Spleen (tissue), 7 donors: Measurements from ENCODE around the gene KREMEN1.

Source experiments
- POLR2A ChIP-seq, 3 donors: fragments of 450-650 bp; IDR thresholded peaks; one replicate each; pipeline ENCODE4 v1.5.1; 2017; ENCODE audit warnings: antibody characterized with exemption in 3 of 3, mild to moderate bottlenecking in 1 of 3
- TF ChIP-seq, protein P1 (sequence below), 11 experiments: fragments of 200-600 bp in 7 of 11; fragments of 450-650 bp in 4 of 11; sonication (generic) in 4 of 11; IDR thresholded peaks in 8 of 11; conservative IDR thresholded peaks in 3 of 11; 1 replicate in 7 of 11; 2 replicates in 4 of 11; pipeline versions ENCODE4 v1.4.0 to v1.8.0; 2016 to 2021; ENCODE audit warnings: antibody characterized with exemption in 11 of 11, inconsistent platforms in 4 of 11, mild to moderate bottlenecking in 1 of 11
- donor health status: DM: no; HTN: no; CAD: no; lungs with moderate emphysema.
- donor health status: DM: no; HTN: no; CAD: no.
- donor health status: DM: no; HTN: no; CAD: no.

DNA sequence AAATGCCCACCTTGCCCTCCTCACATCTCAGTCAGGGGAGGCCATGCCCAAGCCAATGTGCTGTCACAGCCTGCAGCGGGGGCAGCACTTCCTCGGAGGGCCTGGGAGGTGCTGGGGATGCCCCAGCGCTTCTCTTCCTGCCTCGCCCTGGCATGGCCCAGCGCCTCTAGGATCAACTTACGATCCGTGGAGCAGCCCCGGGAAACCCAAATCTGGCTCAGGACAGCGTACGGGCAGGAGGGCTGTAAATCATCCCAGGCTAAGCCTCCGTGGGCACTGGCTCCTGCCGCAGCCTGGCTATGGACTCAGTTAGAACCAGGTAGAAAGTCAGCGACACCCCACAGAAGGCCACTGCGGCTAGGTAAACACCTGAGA, 71.9 kb downstream of the KREMEN1 start:
- TF ChIP-seq, protein P1, sequence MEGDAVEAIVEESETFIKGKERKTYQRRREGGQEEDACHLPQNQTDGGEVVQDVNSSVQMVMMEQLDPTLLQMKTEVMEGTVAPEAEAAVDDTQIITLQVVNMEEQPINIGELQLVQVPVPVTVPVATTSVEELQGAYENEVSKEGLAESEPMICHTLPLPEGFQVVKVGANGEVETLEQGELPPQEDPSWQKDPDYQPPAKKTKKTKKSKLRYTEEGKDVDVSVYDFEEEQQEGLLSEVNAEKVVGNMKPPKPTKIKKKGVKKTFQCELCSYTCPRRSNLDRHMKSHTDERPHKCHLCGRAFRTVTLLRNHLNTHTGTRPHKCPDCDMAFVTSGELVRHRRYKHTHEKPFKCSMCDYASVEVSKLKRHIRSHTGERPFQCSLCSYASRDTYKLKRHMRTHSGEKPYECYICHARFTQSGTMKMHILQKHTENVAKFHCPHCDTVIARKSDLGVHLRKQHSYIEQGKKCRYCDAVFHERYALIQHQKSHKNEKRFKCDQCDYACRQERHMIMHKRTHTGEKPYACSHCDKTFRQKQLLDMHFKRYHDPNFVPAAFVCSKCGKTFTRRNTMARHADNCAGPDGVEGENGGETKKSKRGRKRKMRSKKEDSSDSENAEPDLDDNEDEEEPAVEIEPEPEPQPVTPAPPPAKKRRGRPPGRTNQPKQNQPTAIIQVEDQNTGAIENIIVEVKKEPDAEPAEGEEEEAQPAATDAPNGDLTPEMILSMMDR (IDR thresholded peaks at IDR 0.05 in 8 of 11, conservative IDR thresholded peaks at IDR 0.05 in 3 of 11), result no peak
- TF ChIP-seq POLR2A (IDR thresholded peaks at IDR 0.05), result no peak
